HFFc6 (cell line): ENCODE results near the gene POU1F1. TPM values are rescaled to one million over a fixed set of nuclear protein-coding genes. Genes with fewer than 3 reads are reported as not detected.
A peak's percentile ranks its signal among the peaks of the same experiment; 100 is the strongest.
"Not testable (repeated sequence)": the region's sequence is repeated elsewhere in the genome, so short reads cannot be mapped to it uniquely, and the experiment has no call there.

Source experiments
- DNase-seq: peaks from one replicate; pipeline ENCODE4 v3.0.0-alpha.2; 2018
- H3K27ac Mint-ChIP-seq: 2 replicates; pipeline ENCODE4 v1.8.0; 2020; ENCODE audit warnings: mild to moderate bottlenecking, mixed read lengths
- H3K27me3 Mint-ChIP-seq: 2 replicates; pipeline ENCODE4 v1.8.0; 2021; ENCODE audit warnings: mild to moderate bottlenecking, moderate library complexity, mixed read lengths; ENCODE audit not compliant: insufficient read depth
- H3K36me3 Mint-ChIP-seq: 2 replicates; pipeline ENCODE4 v1.8.0; 2021; ENCODE audit warnings: low read depth, mixed read lengths
- H3K4me1 Mint-ChIP-seq: 2 replicates; pipeline ENCODE4 v1.8.0; 2020; ENCODE audit warnings: low read depth, mixed read lengths
- H3K4me3 Mint-ChIP-seq: 2 replicates; pipeline ENCODE4 v1.8.0; 2020; ENCODE audit warnings: mild to moderate bottlenecking, moderate library complexity, mixed read lengths
- H3K9me3 Mint-ChIP-seq: 2 replicates; pipeline ENCODE4 v1.8.0; 2020; ENCODE audit warnings: mild to moderate bottlenecking, mixed read lengths
- total RNA-seq, 6 experiments: library from RNA; stranded (reverse); fragmentation: NEBNext Ultra II Directional; extraction: Animal tissue kit (Norgen Biotek cat#: 25700); gene quantifications; 2 replicates in 1 of 6; 3 replicates in 5 of 6; pipeline ENCODE4 v1.2.3, GENCODE V29; 2021
- TF ChIP-seq, protein P1 (sequence below): fragments of 200-600 bp; sonication (generic); IDR thresholded peaks from 2 replicates; pipeline ENCODE4 v1.5.0; 2021; ENCODE audit warnings: antibody characterized with exemption, mild to moderate bottlenecking

POU1F1 gene
- total RNA-seq, 6 experiments from 2014 or later = not detected

GRCh38 chr3:87313641-87314040 lies 37.3 kb upstream of the POU1F1 start:
- H3K27ac Mint-ChIP-seq = no peak overlapping the region
- no peaks in the 10 kb centered on the region; the same call in 1 of the 2 replicates for H3K27me3 Mint-ChIP-seq
- TF ChIP-seq, protein P1, sequence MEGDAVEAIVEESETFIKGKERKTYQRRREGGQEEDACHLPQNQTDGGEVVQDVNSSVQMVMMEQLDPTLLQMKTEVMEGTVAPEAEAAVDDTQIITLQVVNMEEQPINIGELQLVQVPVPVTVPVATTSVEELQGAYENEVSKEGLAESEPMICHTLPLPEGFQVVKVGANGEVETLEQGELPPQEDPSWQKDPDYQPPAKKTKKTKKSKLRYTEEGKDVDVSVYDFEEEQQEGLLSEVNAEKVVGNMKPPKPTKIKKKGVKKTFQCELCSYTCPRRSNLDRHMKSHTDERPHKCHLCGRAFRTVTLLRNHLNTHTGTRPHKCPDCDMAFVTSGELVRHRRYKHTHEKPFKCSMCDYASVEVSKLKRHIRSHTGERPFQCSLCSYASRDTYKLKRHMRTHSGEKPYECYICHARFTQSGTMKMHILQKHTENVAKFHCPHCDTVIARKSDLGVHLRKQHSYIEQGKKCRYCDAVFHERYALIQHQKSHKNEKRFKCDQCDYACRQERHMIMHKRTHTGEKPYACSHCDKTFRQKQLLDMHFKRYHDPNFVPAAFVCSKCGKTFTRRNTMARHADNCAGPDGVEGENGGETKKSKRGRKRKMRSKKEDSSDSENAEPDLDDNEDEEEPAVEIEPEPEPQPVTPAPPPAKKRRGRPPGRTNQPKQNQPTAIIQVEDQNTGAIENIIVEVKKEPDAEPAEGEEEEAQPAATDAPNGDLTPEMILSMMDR = no peak
- H3K36me3 Mint-ChIP-seq = no peaks in the 10 kb centered on the region
- no peak for DNase-seq
- no peaks in the 10 kb centered on the region for H3K9me3 Mint-ChIP-seq
- no peak overlapping the region for H3K4me3 Mint-ChIP-seq
- peaks cover 19% of the 10 kb centered on the region for H3K4me1 Mint-ChIP-seq

- Mint-ChIP-seq H3K36me3 (no peaks in the 10 kb centered on the region), H3K4me3 (no peak overlapping the region), H3K27me3 (no peaks in the 10 kb centered on the region; the same call in 1 of the 2 replicates), H3K4me1 (peaks cover 11% of the 10 kb centered on the region), H3K27ac (no peak overlapping the region; the same call in 1 of the 2 replicates), H3K9me3 (no peaks in the 10 kb centered on the region)
- TF ChIP-seq, protein P1 = no peak
- DNase-seq = peak; percentile 67
These were observed 34.9 kb upstream of the POU1F1 start for GRCh38 chr3:87311309-87311708.

DNA sequence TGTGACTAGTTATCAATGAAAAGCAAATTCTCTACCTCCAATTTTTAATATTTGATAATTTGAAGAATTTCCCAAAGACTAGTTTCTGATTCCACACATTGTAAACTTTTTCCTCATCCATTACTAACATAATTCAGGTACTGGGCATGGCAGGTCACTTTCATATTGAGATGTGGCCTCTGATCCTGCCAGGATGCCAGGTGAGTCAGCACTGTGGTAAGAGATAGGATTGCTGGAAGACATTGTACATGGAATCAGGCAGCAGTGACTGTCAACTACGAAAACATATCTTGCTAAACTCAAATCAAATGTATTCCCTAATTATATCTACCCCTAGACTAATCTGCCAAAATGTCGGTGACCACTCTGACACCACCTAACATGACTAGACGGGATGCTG lies 33.2 kb upstream of the POU1F1 start:
- Mint-ChIP-seq H3K9me3 (no peaks in the 10 kb centered on the region), H3K4me1 (peaks cover 11% of the 10 kb centered on the region), H3K36me3 (no peaks in the 10 kb centered on the region), H3K27me3 (peaks cover 2% of the 10 kb centered on the region), H3K27ac (no peak overlapping the region), H3K4me3 (no peak overlapping the region)
- TF ChIP-seq, protein P1 = no peak
- DNase-seq = no peak

GRCh38 chr3:87307805-87308204 lies 31.4 kb upstream of the POU1F1 start:
- Mint-ChIP-seq H3K4me1 (peaks cover 11% of the 10 kb centered on the region), H3K27ac (no peak overlapping the region), H3K4me3 (no peak overlapping the region), H3K27me3 (peaks cover 2% of the 10 kb centered on the region), H3K9me3 (no peaks in the 10 kb centered on the region), H3K36me3 (no peaks in the 10 kb centered on the region)
- no peak for DNase-seq
- TF ChIP-seq, protein P1 = peak; percentile 71

- TF ChIP-seq, protein P1 = no peak
- Mint-ChIP-seq H3K27me3 (peaks cover 4% of the 10 kb centered on the region), H3K27ac (no peak overlapping the region), H3K36me3 (no peaks in the 10 kb centered on the region), H3K4me3 (no peak overlapping the region), H3K4me1 (no peaks in the 10 kb centered on the region), H3K9me3 (no peaks in the 10 kb centered on the region)
- DNase-seq = no peak
These were observed 29.1 kb upstream of the POU1F1 start for GRCh38 chr3:87305517-87305916.

GRCh38 chr3:87305031-87305430 lies 28.6 kb upstream of the POU1F1 start:
- H3K4me3 Mint-ChIP-seq, H3K27ac Mint-ChIP-seq, H3K4me1 Mint-ChIP-seq, DNase-seq, H3K36me3 Mint-ChIP-seq, H3K9me3 Mint-ChIP-seq, H3K27me3 Mint-ChIP-seq: not testable (repeated sequence)
